HG03378 (cell line): ENCODE measurements around the gene STK24.

Experiments
- ATAC-seq: cut with Tn5 transposase; IDR thresholded peaks from one replicate; pipeline ENCODE4 v1.9.1; 2021; ENCODE audit warnings: mild to moderate bottlenecking, moderate library complexity; ENCODE audit not compliant: unreplicated experiment

STK24 gene

GRCh38 chr13:98557937-98558792, 18.7 kb downstream of the STK24 start:
- no peak for ATAC-seq

- no peak for ATAC-seq
Observed at GRCh38 chr13:98556968-98557631, 19.8 kb downstream of the STK24 start.

GRCh38 chr13:98556142-98556816, 20.6 kb downstream of the STK24 start:
- no peak for ATAC-seq

GRCh38 chr13:98549728-98550317, 27.1 kb downstream of the STK24 start:
- peak; percentile 85 for ATAC-seq

GRCh38 chr13:98549006-98549727, 27.7 kb downstream of the STK24 start:
- ATAC-seq, result no peak

GRCh38 chr13:98548230-98548629, 28.7 kb downstream of the STK24 start:
- no peak for ATAC-seq

- ATAC-seq, result no peak
Observed at GRCh38 chr13:98547455-98547854, 29.5 kb downstream of the STK24 start.

GRCh38 chr13:98546402-98546801, 30.5 kb downstream of the STK24 start:
- no peak for ATAC-seq

- no peak for ATAC-seq
Observed at GRCh38 chr13:98544104-98544710, 32.7 kb downstream of the STK24 start.

- no peak for ATAC-seq
Observed at GRCh38 chr13:98543378-98544103, 33.4 kb downstream of the STK24 start.

GRCh38 chr13:98542568-98543377, 34.1 kb downstream of the STK24 start:
- peak; percentile 38 for ATAC-seq

- no peak for ATAC-seq
Observed at GRCh38 chr13:98541701-98542203, 35.2 kb downstream of the STK24 start.

GRCh38 chr13:98541191-98541590, 35.7 kb downstream of the STK24 start:
- no peak for ATAC-seq

- ATAC-seq, result no peak
Observed at GRCh38 chr13:98540476-98540875, 36.4 kb downstream of the STK24 start.

- ATAC-seq, result no peak
Observed at GRCh38 chr13:98539666-98540065, 37.2 kb downstream of the STK24 start.

GRCh38 chr13:98538876-98539275, 38.0 kb downstream of the STK24 start:
- no peak for ATAC-seq

- ATAC-seq, result no peak
Observed at GRCh38 chr13:98537740-98538139, 39.2 kb downstream of the STK24 start.

GRCh38 chr13:98537306-98537705, 39.6 kb downstream of the STK24 start:
- no peak for ATAC-seq

- ATAC-seq, result no peak
Observed at GRCh38 chr13:98536729-98537128, 40.2 kb downstream of the STK24 start.
